ENCODE measurements around the gene DDO.
"Not testable (repeated sequence)": the region's sequence is repeated elsewhere in the genome, so short reads cannot be mapped to it uniquely, and the experiment has no call there.

DDO gene, protein sequence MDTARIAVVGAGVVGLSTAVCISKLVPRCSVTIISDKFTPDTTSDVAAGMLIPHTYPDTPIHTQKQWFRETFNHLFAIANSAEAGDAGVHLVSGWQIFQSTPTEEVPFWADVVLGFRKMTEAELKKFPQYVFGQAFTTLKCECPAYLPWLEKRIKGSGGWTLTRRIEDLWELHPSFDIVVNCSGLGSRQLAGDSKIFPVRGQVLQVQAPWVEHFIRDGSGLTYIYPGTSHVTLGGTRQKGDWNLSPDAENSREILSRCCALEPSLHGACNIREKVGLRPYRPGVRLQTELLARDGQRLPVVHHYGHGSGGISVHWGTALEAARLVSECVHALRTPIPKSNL

DNA sequence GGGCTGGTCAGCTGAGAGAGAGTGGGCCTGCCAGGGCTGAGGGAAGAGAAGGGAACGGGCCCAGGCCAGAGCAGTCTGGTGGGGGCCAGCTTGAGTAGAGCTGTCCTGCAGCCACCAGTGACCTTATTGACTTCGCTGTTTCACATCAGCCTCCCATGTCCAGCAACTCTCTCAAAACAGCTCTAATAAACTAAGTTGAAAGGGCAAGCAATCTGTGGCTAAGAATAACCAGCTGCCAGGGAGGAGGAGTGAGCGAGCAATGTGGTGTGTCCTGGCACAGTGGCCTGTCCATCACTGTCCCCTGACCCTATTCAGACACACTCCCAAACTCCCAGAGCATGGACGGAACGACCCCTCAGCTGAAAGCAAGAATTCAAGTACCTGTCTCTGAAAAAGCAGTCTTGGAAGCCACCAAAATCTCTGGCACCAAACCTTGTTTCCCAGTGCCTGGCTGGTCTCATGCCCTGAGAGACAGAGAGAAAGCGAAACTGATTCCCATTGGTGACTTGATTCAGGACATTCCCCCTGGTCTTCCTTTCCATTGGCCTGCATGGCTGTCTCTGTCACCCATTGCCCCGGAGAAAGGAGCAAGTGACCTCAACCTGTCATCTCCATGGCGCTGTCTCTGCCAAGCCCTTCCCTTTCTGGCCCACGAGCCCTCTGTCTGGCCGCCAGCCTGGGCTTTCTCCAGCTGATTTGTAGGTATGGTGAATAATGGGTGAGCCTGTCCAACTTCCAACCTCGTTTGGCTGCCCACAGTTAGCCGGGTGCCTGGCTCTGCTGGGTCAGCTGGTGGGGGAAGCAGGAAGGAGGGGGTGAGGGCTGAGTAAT, at the start of gene DDO:
TSS of gene DDO (minus strand) at position 490 of the 831 bp plus-strand sequence. CDS start 2,113 bp downstream, outside the sequence.
- no peak for DNase-seq (ENCODE audit: low read depth in 2 of 2)

DNA sequence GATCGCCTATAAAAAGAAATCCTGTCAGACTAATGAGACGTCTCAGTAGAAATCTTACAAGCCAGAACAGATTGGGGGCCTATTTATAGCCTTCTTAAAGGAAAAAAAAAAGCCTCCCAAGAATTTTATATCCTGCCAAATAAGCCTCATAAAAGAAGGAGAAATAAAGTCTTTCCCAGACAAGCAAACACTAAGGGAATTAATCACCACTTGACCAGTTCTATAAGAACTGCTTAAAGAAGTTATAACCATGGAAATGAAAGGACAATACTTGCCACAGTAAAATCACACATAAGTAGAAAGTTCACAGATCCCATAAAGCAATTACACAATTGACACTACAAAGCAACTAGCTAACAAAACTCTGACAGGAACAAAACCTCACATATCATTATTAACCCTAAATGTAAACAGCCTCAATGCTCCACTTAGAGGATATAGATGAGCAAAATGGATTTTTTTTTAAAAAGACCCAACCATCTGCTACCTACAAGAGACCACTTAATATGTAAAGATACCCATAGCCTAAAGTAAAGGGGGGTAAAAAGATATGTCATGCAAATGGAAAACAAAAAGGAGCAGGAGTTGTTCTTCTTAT, 47.6 kb upstream of the DDO start:
- DNase-seq (ENCODE audit: low read depth in 2 of 2): no peak

DNA sequence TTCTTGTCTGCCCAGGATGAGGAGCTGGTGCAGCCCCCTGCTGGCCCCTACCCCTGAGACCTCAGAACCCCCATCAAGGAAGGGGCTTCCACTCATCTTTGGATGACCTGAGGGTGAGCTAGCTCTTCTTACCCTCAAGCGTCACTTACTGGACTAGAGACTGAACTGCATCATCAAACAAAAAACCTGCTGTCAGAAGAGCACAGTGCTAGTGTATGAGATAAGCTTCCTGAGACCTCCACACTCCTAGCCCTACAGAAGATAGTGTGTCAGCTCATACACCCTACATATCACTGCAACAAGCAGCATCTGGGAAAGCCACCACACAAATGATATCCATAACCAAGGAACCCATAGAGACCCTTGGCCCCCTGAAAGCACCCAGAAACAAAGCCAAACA, 46.0 kb upstream of the DDO start:
- no peak for DNase-seq (ENCODE audit: low read depth in 2 of 2)

DNA sequence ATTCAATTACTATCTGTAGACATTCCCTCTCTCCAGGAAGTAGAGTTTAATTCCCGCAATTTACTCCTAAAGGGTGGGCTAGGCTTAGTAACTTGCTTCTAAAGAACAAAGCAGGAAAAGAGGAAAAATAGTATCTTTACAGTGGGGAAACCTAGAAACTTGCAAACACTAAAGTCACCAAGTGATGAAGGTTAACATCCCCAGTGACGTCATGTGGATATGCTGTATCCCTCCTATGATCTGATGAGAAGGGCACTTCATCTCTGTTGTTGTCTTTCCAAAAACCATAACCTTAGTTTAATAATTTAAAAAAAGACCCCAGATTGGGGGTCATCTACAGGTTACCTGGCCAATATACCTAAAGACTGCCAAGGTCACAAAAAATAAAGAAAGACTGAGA, 43.8 kb upstream of the DDO start:
- DNase-seq (ENCODE audit: low read depth in 2 of 2): no peak

DNA sequence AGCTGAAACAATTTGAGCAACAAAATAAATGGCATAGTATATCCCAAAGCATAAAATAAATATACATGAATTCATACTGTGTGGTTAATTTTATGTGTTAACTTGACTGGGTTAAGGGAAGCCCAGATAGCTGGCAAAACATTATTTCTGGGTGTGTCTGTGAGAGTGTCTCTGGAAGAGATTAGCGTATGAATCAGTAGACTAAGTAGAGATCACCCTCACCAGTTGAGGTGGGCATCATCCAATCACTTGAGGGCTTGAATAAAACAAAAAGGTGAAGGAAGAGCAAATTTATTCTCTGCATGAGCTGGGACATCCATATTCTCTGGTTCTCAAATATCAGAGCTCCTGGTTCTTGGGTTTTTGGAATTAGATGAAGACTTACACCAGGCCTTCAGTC, 43.1 kb upstream of the DDO start:
- no peak for DNase-seq (ENCODE audit: low read depth in 2 of 2)

DNA sequence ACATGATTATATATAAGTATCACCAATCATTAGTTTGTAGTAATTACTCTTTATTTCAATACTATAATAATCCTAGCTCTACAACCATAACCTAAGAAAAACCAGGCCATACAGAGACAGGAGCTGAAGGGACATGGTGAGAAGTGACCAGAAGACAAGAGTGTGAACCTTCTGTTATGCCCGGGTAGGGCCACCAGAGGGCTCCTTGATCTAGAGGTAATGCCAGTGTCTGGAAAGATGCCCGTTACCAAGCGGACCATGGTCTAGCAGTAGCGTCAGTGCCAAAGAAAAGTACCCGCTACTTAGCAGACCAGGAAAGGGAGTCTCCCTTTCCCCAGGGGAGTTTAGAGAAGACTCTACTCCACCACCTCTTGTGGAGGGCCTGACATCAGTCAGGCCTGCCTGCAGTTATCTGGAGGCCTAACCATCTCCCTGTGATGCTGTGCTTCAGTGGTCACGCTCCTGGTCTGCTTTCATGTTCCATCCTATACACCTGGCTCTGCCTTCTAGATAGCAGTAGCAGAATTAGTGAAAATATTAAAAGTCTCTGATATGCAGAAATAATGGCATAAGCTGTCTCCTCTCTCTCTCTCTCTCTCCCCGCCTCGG, 42.3 kb upstream of the DDO start:
- DNase-seq (ENCODE audit: low read depth in 2 of 2): not testable (repeated sequence)

DNA sequence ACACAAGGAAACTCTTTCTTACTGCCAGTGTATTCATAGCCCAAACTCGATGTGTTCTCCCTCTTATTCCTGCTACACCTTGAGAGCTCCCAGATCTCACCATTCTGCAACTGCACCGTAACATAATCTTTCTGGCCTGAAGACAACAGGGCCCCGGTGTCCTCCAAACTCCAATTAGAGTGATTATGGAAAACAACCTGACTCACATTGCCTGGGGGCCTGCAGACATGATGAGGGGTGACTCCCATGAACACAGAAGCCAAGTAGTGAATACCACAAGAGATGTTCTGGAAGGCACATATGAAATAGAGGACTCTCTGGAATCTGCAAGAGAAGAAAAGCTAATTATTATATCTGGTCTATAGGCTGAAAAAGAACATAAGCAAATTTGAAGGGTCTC, 41.3 kb upstream of the DDO start:
- no peak for DNase-seq (ENCODE audit: low read depth in 2 of 2)

DNA sequence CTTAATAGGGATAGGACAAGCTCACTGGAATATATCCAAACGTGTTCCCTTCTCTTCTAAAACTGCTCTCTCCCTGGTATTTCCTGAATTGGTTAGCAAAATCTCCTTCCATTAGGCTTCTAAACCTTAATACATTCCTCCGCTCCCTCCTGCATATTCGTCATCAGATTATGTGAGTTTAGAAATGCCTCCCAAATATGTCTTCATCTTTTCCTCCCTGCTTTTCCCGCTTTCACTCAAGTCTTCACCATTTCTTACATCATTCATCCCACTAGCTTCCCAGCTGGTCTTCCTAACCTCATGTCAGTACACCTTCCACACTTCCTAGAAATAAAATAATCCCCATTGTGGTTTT, 34.1 kb upstream of the DDO start:
- no peak for DNase-seq (ENCODE audit: low read depth in 2 of 2)

DNA sequence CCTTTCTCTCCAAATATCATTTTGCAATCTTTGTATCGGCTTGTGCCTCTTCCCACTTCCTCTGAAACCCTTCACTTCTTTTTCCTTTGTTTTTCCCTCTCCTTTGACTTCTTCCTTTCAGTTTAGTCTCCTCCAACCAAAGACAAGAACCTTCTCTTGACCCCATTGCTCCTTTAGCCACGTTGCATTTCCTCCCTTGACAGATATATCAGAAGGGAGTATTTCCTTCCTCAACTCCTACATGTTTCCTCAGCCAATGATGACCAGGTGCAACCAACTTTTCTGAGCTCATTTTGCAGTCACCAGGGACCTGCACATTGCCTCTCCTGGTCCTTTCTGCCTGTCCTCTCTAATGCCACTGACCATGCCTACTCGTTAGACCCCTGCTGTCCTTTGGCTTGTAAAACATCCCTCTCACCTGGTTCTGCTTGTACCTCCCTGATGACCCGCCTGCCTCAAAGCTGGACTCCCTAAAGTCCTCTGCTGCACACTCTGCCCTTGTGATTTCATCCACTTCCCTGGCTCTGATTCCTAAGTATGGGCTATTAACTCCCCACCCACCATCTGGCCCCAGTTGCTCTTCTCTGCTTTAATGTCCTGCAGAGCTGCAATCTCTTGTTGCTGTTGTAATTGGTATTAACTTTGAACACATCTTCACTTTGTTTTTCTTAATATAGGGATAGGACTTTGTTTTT, 33.6 kb upstream of the DDO start:
- no peak for DNase-seq (ENCODE audit: low read depth in 2 of 2)

DNA sequence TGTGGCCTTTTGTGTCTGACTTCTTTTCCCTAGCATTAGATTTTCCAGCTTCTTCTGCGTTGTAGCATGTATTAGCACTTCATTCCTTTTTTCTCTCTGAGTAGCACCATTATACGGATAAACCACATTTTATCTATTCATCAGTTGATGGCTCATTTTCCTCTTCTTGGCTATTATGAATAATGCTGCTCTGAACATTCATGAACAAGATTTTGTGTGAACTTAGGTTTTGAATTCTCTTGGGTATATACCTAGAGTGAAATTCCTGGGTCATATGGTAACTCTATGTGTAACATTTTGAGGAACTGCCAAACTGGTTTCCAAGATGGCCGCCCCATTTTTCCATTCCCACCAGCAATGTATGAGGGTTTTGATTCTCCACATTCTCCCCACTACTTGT, 32.4 kb upstream of the DDO start:
- no peak for DNase-seq (ENCODE audit: low read depth in 2 of 2)

DNA sequence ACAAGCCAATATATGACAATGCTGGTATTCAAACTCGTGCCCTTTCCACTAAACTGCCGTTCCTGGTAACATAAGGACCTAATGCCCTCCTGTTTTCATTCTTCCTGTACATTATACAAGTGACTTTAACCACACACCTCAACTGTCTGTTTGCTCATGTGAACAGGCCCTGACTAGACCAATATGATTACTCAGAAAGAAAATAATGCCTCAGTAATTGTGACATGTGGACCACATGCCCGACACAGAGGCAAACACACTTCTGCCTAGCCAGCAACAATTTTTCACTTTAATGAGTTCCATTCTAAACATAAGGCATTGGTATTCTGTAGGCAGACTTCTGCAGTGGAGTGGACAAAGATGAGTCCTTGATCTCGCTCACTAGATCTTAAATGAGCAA, 31.0 kb upstream of the DDO start:
- no peak for DNase-seq (ENCODE audit: low read depth in 2 of 2)

DNA sequence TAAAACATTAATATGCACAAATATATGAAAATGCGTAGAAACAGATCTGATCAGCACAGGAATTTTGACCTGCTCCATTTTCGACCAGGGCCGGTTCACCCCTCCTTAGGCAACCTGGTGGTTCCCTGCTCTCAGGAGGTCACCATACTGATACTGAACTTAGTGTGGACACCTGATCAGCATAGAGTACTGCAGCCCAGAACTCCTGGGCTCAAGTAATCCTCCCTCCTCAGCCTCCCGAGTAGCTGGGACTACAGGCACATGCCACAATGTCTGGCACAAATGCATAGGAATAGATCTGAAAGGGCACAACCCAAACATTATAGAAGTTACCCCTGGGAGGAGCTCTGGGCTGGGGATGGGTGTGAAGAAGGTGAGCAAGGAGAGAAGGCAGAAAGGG, 24.7 kb upstream of the DDO start:
- DNase-seq (ENCODE audit: low read depth in 2 of 2): no peak

DNA sequence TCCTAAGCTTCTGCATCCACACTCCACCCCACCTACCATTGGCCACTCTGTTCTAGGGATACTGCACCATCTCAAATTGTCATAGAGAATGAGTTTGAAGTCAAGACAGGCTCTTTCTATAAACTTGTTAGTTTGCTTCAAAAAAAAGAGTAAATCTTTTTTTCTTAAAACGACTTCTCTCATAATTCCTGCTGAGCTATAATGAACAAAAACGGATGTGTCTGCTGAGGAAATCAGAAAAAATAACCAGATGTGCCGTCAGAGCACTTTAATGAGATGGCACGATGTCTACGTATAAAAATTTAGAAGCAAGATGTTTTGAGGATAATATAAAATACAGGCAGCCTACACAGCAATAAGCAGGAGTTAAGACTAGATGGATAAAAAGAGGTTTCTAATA, 24.0 kb upstream of the DDO start:
- no peak for DNase-seq (ENCODE audit: low read depth in 2 of 2)

DNA sequence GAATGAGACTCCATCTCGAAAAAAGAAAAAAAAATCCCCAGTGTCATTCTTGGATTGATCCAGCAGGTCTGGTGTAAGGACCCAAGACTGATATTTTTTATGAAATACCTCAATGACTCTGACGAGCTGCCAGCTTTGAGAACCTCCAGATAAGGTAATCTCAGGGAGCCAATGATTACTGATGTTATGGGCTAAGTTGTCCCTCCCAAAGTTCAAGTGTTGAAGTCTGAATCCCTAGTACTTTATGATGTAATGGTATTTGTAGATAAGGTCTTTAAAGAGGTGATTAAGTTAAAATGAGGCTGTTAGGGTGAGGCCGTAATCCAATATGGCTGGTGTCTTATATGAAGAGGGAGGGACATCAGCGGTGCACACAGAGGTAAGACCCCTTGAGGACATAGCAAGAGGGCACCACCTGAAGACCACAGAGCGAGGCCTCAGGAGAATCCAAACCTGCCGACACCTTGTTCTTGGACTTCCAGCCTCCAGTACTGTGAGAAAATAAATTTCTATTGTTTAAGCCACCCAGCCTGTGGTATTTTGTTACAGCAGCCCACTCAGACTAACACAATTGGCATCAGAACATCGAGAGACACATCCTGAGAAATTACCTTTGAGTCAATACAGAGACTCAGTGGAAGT, 19.7 kb upstream of the DDO start:
- DNase-seq (ENCODE audit: low read depth in 2 of 2): no peak

DNA sequence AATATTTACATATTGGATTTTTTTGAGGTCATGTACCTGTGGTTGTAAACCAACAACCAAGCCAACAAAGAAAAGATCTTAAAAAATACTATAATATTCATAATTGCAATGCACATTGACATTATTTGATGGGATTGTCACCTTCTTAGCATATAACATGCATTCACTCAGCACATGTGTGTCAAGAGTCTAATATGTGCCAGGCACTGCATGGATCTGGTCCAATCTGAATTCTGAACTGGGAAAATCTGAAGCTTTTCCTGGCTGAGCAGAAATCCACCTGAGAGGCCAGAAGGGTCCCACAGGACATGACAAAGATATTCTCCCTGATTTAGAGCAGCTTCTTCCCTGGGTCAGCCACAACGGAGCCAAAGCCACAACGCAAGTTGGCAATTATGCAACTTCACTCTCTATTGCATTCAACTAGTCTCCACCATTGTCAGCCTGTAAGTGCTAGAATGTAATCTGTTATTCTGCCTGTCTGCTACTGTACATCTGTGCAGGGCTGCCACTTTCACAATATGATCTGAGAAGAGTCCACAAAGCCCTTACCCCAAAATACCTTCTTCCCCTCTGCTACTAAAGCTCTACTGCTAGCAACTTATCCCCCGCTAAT, 17.0 kb upstream of the DDO start:
- DNase-seq (ENCODE audit: low read depth in 2 of 2): no peak

DNA sequence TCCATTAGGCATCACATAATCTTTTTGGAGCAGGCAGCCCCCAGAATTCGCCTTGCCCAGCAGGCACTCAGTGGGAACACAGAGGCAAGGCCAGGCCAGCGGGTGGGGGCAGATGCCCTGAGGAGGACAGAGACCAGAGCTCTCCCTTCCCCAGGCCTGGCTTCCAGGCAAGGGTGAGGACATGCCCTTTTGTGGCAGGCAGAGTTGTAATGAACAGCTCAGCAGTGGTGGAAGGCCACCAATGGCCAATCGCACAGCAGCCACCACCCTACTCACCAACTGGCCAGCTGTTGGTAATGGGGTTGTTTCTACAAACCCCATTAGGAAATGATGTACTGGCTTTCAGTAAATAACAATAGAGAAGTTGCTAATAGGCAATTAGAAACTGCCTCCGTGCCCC, 15.4 kb upstream of the DDO start:
- no peak for DNase-seq (ENCODE audit: low read depth in 2 of 2)

DNA sequence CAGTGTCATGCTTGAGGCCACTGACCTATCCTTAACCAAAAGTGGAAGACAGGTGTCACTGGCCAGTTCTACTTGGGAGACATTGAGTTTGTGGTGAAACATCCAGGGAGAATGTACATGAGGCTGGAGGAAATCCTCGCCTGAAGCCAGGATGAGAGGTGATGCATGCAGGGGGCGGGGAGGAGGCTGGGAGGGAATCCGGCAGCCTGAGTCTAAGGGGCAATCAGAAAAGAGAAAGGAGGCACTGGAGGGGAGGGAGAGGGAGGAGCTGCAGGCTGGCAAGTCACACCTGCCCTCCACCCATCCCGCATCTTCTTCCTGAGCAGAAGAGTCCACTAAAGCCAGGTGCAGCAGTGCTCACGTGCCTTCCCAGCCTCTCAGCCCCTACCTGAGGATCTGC, 14.9 kb upstream of the DDO start:
- DNase-seq (ENCODE audit: low read depth in 2 of 2): no peak

DNA sequence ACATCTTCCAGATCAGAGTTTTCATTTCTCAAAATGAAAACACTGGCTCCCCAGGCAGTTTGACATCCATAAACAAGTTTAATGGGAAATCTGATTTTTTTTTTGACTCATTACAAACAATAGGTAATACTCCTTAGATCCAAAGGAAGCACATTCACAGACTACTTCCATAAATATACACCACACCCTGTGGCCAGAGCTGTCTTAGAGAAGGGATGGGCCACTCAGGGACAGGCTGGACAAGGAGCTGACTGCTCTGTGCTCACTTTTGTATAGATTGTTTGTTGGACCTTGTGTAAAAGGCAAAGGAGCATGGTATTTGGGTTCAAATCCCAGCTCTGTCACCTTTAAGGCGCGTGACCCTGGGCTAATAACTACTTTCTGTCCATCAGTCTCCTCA, 12.8 kb upstream of the DDO start:
- no peak for DNase-seq (ENCODE audit: low read depth in 2 of 2)

DNA sequence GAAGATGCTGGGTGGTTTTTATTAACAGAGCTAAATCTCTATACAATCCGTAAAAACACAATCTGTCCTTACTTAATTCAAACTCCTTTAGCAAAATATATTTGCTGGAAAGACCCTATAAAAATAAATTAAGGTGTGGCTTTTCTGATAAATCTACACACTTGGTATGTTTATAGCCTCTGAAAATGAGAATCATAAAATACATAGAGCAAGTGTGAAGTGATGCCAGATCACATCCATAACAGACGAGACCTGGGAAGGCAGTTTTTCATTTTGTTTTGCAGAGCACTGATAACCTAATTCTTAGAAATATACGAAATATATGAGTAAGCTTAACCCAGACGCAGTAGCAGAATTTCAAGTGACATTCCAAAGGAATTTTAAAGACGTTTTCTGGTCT, 10.4 kb upstream of the DDO start:
- no peak for DNase-seq (ENCODE audit: low read depth in 2 of 2)

DNA sequence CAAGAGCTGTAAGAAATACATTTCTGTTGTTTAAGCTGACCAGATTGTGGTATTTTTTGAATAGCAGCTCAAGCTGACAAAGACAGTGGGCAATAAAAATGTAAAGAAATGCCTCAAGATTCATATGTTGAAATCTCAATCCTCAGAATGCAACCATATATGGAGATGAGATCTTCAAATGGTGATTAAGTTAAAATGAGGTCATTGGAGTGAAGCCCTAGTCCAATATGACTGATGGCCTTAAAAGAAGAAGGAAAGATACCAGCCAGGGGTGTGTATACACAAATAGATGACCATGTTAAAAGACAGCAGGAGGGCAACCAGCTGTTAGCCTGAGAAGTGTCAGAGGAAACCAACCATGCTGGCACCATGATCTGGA, 7.1 kb upstream of the DDO start:
- DNase-seq (ENCODE audit: low read depth in 2 of 2): no peak

Measured in stimulated activated CD8-positive, alpha-beta memory T cell treated with anti-CD3 and anti-CD28 coated beads, Interleukin-7, amount 100 ng/mL, for 1 hour (primary cell).